Sigmoid colon (tissue), 7 donors: ENCODE measurements around the gene UBE2E2. TPM values are rescaled to one million over a fixed set of nuclear protein-coding genes. Genes with fewer than 3 reads are reported as not detected.

Source experiments
- DNase-seq: peaks from one replicate; pipeline ENCODE4 v3.0.0-alpha.2; 2019
- H3K27ac ChIP-seq, 4 donors: fragments of 200-600 bp; sonication (generic); one replicate each; pipeline ENCODE4 v1.5.1; 2016 to 2019; ENCODE audit warnings: mild to moderate bottlenecking in 1 of 4
- H3K27me3 ChIP-seq, 3 donors: fragments of 200-600 bp; sonication (generic); one replicate each; pipeline ENCODE4 v1.5.1; 2019; ENCODE audit warnings: mild to moderate bottlenecking in 1 of 3
- H3K36me3 ChIP-seq, 4 donors: fragments of 200-600 bp; sonication (generic); one replicate each; pipeline ENCODE4 v1.5.1; 2016 to 2019
- H3K4me1 ChIP-seq, 4 donors: fragments of 200-600 bp; sonication (generic); one replicate each; pipeline ENCODE4 v1.5.1; 2017 to 2019
- H3K4me3 ChIP-seq, 4 donors: fragments of 200-600 bp; sonication (generic); one replicate each; pipeline ENCODE4 v1.5.1; 2017 to 2019; ENCODE audit warnings: mild to moderate bottlenecking in 2 of 4, moderate library complexity in 1 of 4
- H3K9me3 ChIP-seq, 4 donors: fragments of 200-600 bp in 3 of 4; sonication (generic) in 3 of 4; one replicate each; pipeline versions ENCODE4 v1.5.1 to v1.6.1; 2013 to 2019
- CTCF ChIP-seq, 4 experiments: fragments of 450-650 bp in 3 of 4; fragments of 200-600 bp in 1 of 4; IDR thresholded peaks; one replicate each; pipeline ENCODE4 v1.5.1; 2016 to 2019; ENCODE audit warnings: antibody characterized with exemption in 4 of 4, mild to moderate bottlenecking in 3 of 4, moderate library complexity in 2 of 4
- EP300 ChIP-seq, 4 donors: sonication (generic); formaldehyde crosslinking; IDR thresholded peaks; one replicate each; pipeline ENCODE4 v1.6.1; 2017; ENCODE audit warnings: antibody characterized with exemption in 4 of 4
- POLR2A ChIP-seq, 2 donors: fragments of 450-650 bp; IDR thresholded peaks; one replicate each; pipeline ENCODE4 v1.6.1; 2016; ENCODE audit warnings: antibody characterized with exemption in 2 of 2, mild to moderate bottlenecking in 2 of 2, moderate library complexity in 2 of 2
- POLR2AphosphoS5 ChIP-seq, 4 donors: sonication (generic); formaldehyde crosslinking; IDR thresholded peaks; one replicate each; pipeline ENCODE4 v1.6.1; 2017; ENCODE audit warnings: antibody characterized with exemption in 4 of 4
- WGBS, 2 donors: extraction: QIAGEN DNeasy Blood & Tissue Kit; methylation state at CpG; one replicate each; pipeline ENCODE4 v1.1.7; 2013; 5-methylcytosine and 5-hydroxymethylcytosine counted together
- intact Hi-C: fragments of 100-400 bp; cut with DNase I; formaldehyde crosslinking; loops from one replicate; pipeline ENCODE4 v1.15.1; 2023
- polyA plus RNA-seq, 3 donors: library from polyadenylated mRNA; stranded (reverse); fragments of 200-250 nt; gene quantifications; one replicate each; pipeline ENCODE4 v1.2.3, GENCODE V29; 2013
- total RNA-seq, 4 donors: library from RNA; depleted of rRNA; stranded (reverse); fragments of >200 nt; gene quantifications; one replicate each; pipeline ENCODE4 v1.1.0, GENCODE V29; 2016
- donor health status: healthy with polysubstance abuse.
- donor health status: Bipolar disorder and iron deficiency.
- donor health status: healthy.

UBE2E2 gene
- total and polyA plus RNA-seq, 7 donors, result 3.7 to 135 (median 34.6) TPM

- intact Hi-C loops, result no loop called here
- Histone ChIP-seq H3K4me3 (no peak overlapping the region), H3K27me3 (no peaks in the 10 kb centered on the region), H3K4me1 (peaks cover 0 to 31% (median 23%) of the 10 kb centered on the region in 4 donors), H3K36me3 (no peaks in the 10 kb centered on the region), H3K9me3 (no peaks in the 10 kb centered on the region), H3K27ac (no peak overlapping the region)
- WGBS, 2 donors, result 90 to 94% methylated on average over 3 of the region's 3 CpGs
- TF ChIP-seq POLR2A (IDR thresholded peaks at IDR 0.05) (no peak), EP300 (IDR thresholded peaks at IDR 0.05) (no peak), CTCF (IDR thresholded peaks at IDR 0.05) (no peak), POLR2AphosphoS5 (IDR thresholded peaks at IDR 0.05) (no peak)
- DNase-seq, result no peak
Observed at GRCh38 chr3:23240171-23240785, 37.2 kb downstream of the UBE2E2 start.

GRCh38 chr3:23241256-23241655, 38.1 kb downstream of the UBE2E2 start:
- Histone ChIP-seq H3K27me3 (no peaks in the 10 kb centered on the region), H3K36me3 (no peaks in the 10 kb centered on the region), H3K9me3 (no peaks in the 10 kb centered on the region), H3K4me1 (peaks cover 0 to 31% (median 23%) of the 10 kb centered on the region in 4 donors), H3K27ac (no peak overlapping the region), H3K4me3 (no peak overlapping the region)
- 95 to 99% methylated on average over 5 of the region's 5 CpGs for WGBS, 2 donors
- intact Hi-C loops, result no loop called here
- no peak for TF ChIP-seq POLR2A (IDR thresholded peaks at IDR 0.05)
- TF ChIP-seq EP300 (IDR thresholded peaks at IDR 0.05), result no peak
- no peak for TF ChIP-seq CTCF (IDR thresholded peaks at IDR 0.05)
- TF ChIP-seq POLR2AphosphoS5 (IDR thresholded peaks at IDR 0.05), result no peak
- DNase-seq, result no peak

- no peaks in the 10 kb centered on the region for H3K27me3 ChIP-seq
- no peak for DNase-seq
- peaks cover 0 to 31% (median 23%) of the 10 kb centered on the region in 4 donors for H3K4me1 ChIP-seq
- H3K27ac ChIP-seq, result no peak overlapping the region
- no peaks in the 10 kb centered on the region for H3K9me3 ChIP-seq
- H3K36me3 ChIP-seq, result no peaks in the 10 kb centered on the region
- WGBS, 2 donors, result 44 to 73% methylated on average over 2 of the region's 2 CpGs
- intact Hi-C loops, result no loop called here
- no peak for TF ChIP-seq EP300 (IDR thresholded peaks at IDR 0.05)
- TF ChIP-seq POLR2AphosphoS5 (IDR thresholded peaks at IDR 0.05), result no peak
- TF ChIP-seq POLR2A (IDR thresholded peaks at IDR 0.05), result no peak
- no peak for TF ChIP-seq CTCF (IDR thresholded peaks at IDR 0.05)
- H3K4me3 ChIP-seq, result no peak overlapping the region
Observed at GRCh38 chr3:23242106-23242505, 39.0 kb downstream of the UBE2E2 start.

GRCh38 chr3:23244324-23245041, 41.4 kb downstream of the UBE2E2 start:
- TF ChIP-seq POLR2A (IDR thresholded peaks at IDR 0.05) (no peak), EP300 (IDR thresholded peaks at IDR 0.05) (no peak), CTCF (IDR thresholded peaks at IDR 0.05) (no peak), POLR2AphosphoS5 (IDR thresholded peaks at IDR 0.05) (no peak)
- intact Hi-C loops, result no loop called here
- WGBS, 2 donors, result 37 to 72% methylated on average over 2 of the region's 2 CpGs

More at GRCh38 chr3:23244324-23245041, 41.4 kb downstream of the UBE2E2 start:
- Histone ChIP-seq H3K27ac (no peak overlapping the region), H3K27me3 (no peaks in the 10 kb centered on the region), H3K4me3 (no peak overlapping the region), H3K4me1 (peaks cover 0 to 25% (median 21%) of the 10 kb centered on the region in 4 donors), H3K9me3 (no peaks in the 10 kb centered on the region), H3K36me3 (no peaks in the 10 kb centered on the region)
- DNase-seq, result no peak
